Esophagus muscularis mucosa (tissue), 2 donors: ENCODE results near the gene WAS.

Source experiments
- POLR2A ChIP-seq: fragments of 450-650 bp; IDR thresholded peaks from one replicate; pipeline ENCODE4 v1.6.1; 2017; ENCODE audit warnings: antibody characterized with exemption, moderate library complexity, mild to moderate bottlenecking, low read depth
- POLR2AphosphoS5 ChIP-seq, 2 donors: sonication (generic); formaldehyde crosslinking; IDR thresholded peaks; one replicate each; pipeline ENCODE4 v1.6.1; 2017; ENCODE audit warnings: antibody characterized with exemption in 2 of 2

DNA sequence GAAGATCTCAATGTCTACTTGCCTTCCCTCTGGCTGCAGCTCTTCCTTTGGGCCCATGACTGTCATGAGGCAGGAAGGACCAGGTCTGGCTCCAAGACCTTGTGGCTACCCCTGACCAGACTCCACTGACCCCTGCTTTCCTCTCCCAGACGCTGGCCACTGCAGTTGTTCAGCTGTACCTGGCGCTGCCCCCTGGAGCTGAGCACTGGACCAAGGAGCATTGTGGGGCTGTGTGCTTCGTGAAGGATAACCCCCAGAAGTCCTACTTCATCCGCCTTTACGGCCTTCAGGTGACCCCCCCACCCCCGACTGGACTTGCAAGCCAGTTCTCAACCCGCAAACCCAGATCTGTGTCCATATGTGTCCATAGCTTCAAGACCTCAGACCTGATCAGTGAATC lies 535 bp downstream of the WAS start:
- TF ChIP-seq POLR2A (no peak), POLR2AphosphoS5 (IDR thresholded peaks at IDR 0.05) (no peak)
